ENCODE measurements around the gene AEBP2.
"Not testable (repeated sequence)": the region's sequence is repeated elsewhere in the genome, so short reads cannot be mapped to it uniquely, and the experiment has no call there.

GRCh38 chr12:19413582-19413981, 25.7 kb upstream of the AEBP2 start:
- TF ChIP-seq CTCF (optimal IDR thresholded peaks at IDR 0.05 in 1 of 3, IDR thresholded peaks at IDR 0.05 in 1 of 3, conservative IDR thresholded peaks at IDR 0.05 in 1 of 3; ENCODE audit: extremely low read depth in 1 of 3, insufficient read depth in 2 of 3, low read length in 3 of 3); EZH2 (IDR thresholded peaks at IDR 0.05; ENCODE audit: low read length): not testable (repeated sequence)
